ENCODE data around the gene C1D.

The C1D gene

GRCh38 chr2:68057658-68058396 lies 5.0 kb downstream of the C1D start:
- no peak overlapping the region for H3K9ac ChIP-seq (ENCODE audit: low read depth, low read length)
- no peaks in the 10 kb centered on the region for H3K27me3 ChIP-seq (ENCODE audit: control insufficient read depth, insufficient read depth, low read length)
- no peak overlapping the region for H3K27ac ChIP-seq (ENCODE audit: low read depth, low read length)
- peaks cover 4% of the 10 kb centered on the region; the same call in 1 of the 2 replicates for H3K4me1 ChIP-seq (ENCODE audit: control insufficient read depth, insufficient read depth, low read length)
- H3K36me3 ChIP-seq (ENCODE audit: control insufficient read depth, insufficient read depth, low read length) = no peaks in the 10 kb centered on the region
- no peak overlapping the region for H3K4me3 ChIP-seq (ENCODE audit: low read depth, low read length)
- no peaks in the 10 kb centered on the region for H3K9me3 ChIP-seq (ENCODE audit: control insufficient read depth, insufficient read depth, low read length)

GRCh38 chr2:68052717-68053422 lies 9.9 kb downstream of the C1D start:
- Histone ChIP-seq H3K9ac (ENCODE audit: low read depth, low read length) (no peak overlapping the region), H3K36me3 (ENCODE audit: control insufficient read depth, insufficient read depth, low read length) (no peaks in the 10 kb centered on the region), H3K4me3 (ENCODE audit: low read depth, low read length) (no peak overlapping the region), H3K27ac (ENCODE audit: low read depth, low read length) (no peak overlapping the region), H3K9me3 (ENCODE audit: control insufficient read depth, insufficient read depth, low read length) (no peaks in the 10 kb centered on the region), H3K4me1 (ENCODE audit: control insufficient read depth, insufficient read depth, low read length) (no peaks in the 10 kb centered on the region), H3K27me3 (ENCODE audit: control insufficient read depth, insufficient read depth, low read length) (no peaks in the 10 kb centered on the region)

- Histone ChIP-seq H3K27ac (ENCODE audit: low read depth, low read length) (no peak overlapping the region), H3K9me3 (ENCODE audit: control insufficient read depth, insufficient read depth, low read length) (no peaks in the 10 kb centered on the region), H3K9ac (ENCODE audit: low read depth, low read length) (no peak overlapping the region), H3K4me1 (ENCODE audit: control insufficient read depth, insufficient read depth, low read length) (no peaks in the 10 kb centered on the region), H3K27me3 (ENCODE audit: control insufficient read depth, insufficient read depth, low read length) (no peaks in the 10 kb centered on the region), H3K4me3 (ENCODE audit: low read depth, low read length) (no peak overlapping the region), H3K36me3 (ENCODE audit: control insufficient read depth, insufficient read depth, low read length) (peaks cover 7% of the 10 kb centered on the region)
Observed at GRCh38 chr2:68050353-68050752, 12.5 kb downstream of the C1D start.

- no peak overlapping the region for H3K4me3 ChIP-seq (ENCODE audit: low read depth, low read length)
- H3K36me3 ChIP-seq (ENCODE audit: control insufficient read depth, insufficient read depth, low read length) = peaks cover 16% of the 10 kb centered on the region
- no peak overlapping the region for H3K9ac ChIP-seq (ENCODE audit: low read depth, low read length)
- H3K9me3 ChIP-seq (ENCODE audit: control insufficient read depth, insufficient read depth, low read length) = no peaks in the 10 kb centered on the region
- H3K27me3 ChIP-seq (ENCODE audit: control insufficient read depth, insufficient read depth, low read length) = no peaks in the 10 kb centered on the region
- H3K27ac ChIP-seq (ENCODE audit: low read depth, low read length) = no peak overlapping the region
- H3K4me1 ChIP-seq (ENCODE audit: control insufficient read depth, insufficient read depth, low read length) = no peaks in the 10 kb centered on the region
Observed at GRCh38 chr2:68046642-68047240, 16.1 kb downstream of the C1D start.

GRCh38 chr2:68046224-68046623 lies 16.6 kb downstream of the C1D start:
- Histone ChIP-seq H3K36me3 (ENCODE audit: control insufficient read depth, insufficient read depth, low read length) (peaks cover 16% of the 10 kb centered on the region), H3K27ac (ENCODE audit: low read depth, low read length) (no peak overlapping the region), H3K27me3 (ENCODE audit: control insufficient read depth, insufficient read depth, low read length) (no peaks in the 10 kb centered on the region), H3K9me3 (ENCODE audit: control insufficient read depth, insufficient read depth, low read length) (no peaks in the 10 kb centered on the region), H3K4me1 (ENCODE audit: control insufficient read depth, insufficient read depth, low read length) (no peaks in the 10 kb centered on the region), H3K4me3 (ENCODE audit: low read depth, low read length) (no peak overlapping the region), H3K9ac (ENCODE audit: low read depth, low read length) (no peak overlapping the region)

GRCh38 chr2:68045342-68045741 lies 17.5 kb downstream of the C1D start:
- Histone ChIP-seq H3K9ac (ENCODE audit: low read depth, low read length) (no peak overlapping the region), H3K27me3 (ENCODE audit: control insufficient read depth, insufficient read depth, low read length) (no peaks in the 10 kb centered on the region), H3K36me3 (ENCODE audit: control insufficient read depth, insufficient read depth, low read length) (peaks cover 16% of the 10 kb centered on the region), H3K4me3 (ENCODE audit: low read depth, low read length) (no peak overlapping the region), H3K4me1 (ENCODE audit: control insufficient read depth, insufficient read depth, low read length) (no peaks in the 10 kb centered on the region), H3K27ac (ENCODE audit: low read depth, low read length) (no peak overlapping the region), H3K9me3 (ENCODE audit: control insufficient read depth, insufficient read depth, low read length) (no peaks in the 10 kb centered on the region)

- Histone ChIP-seq H3K36me3 (ENCODE audit: control insufficient read depth, insufficient read depth, low read length) (peaks cover 16% of the 10 kb centered on the region), H3K9me3 (ENCODE audit: control insufficient read depth, insufficient read depth, low read length) (no peaks in the 10 kb centered on the region), H3K4me3 (ENCODE audit: low read depth, low read length) (no peak overlapping the region), H3K27ac (ENCODE audit: low read depth, low read length) (no peak overlapping the region), H3K9ac (ENCODE audit: low read depth, low read length) (no peak overlapping the region), H3K27me3 (ENCODE audit: control insufficient read depth, insufficient read depth, low read length) (no peaks in the 10 kb centered on the region), H3K4me1 (ENCODE audit: control insufficient read depth, insufficient read depth, low read length) (no peaks in the 10 kb centered on the region)
Observed at GRCh38 chr2:68044099-68044498, 18.7 kb downstream of the C1D start.

GRCh38 chr2:68043695-68044094 lies 19.1 kb downstream of the C1D start:
- H3K9ac ChIP-seq (ENCODE audit: low read depth, low read length) = no peak overlapping the region
- H3K27me3 ChIP-seq (ENCODE audit: control insufficient read depth, insufficient read depth, low read length) = no peaks in the 10 kb centered on the region
- H3K27ac ChIP-seq (ENCODE audit: low read depth, low read length) = no peak overlapping the region
- no peak overlapping the region for H3K4me3 ChIP-seq (ENCODE audit: low read depth, low read length)
- peaks cover 16% of the 10 kb centered on the region for H3K36me3 ChIP-seq (ENCODE audit: control insufficient read depth, insufficient read depth, low read length)
- no peaks in the 10 kb centered on the region for H3K4me1 ChIP-seq (ENCODE audit: control insufficient read depth, insufficient read depth, low read length)
- no peaks in the 10 kb centered on the region for H3K9me3 ChIP-seq (ENCODE audit: control insufficient read depth, insufficient read depth, low read length)

- Histone ChIP-seq H3K4me3 (ENCODE audit: low read depth, low read length) (no peak overlapping the region), H3K27me3 (ENCODE audit: control insufficient read depth, insufficient read depth, low read length) (no peaks in the 10 kb centered on the region), H3K9ac (ENCODE audit: low read depth, low read length) (no peak overlapping the region), H3K36me3 (ENCODE audit: control insufficient read depth, insufficient read depth, low read length) (peaks cover 16% of the 10 kb centered on the region), H3K9me3 (ENCODE audit: control insufficient read depth, insufficient read depth, low read length) (no peaks in the 10 kb centered on the region), H3K4me1 (ENCODE audit: control insufficient read depth, insufficient read depth, low read length) (no peaks in the 10 kb centered on the region), H3K27ac (ENCODE audit: low read depth, low read length) (no peak overlapping the region)
Observed at GRCh38 chr2:68043032-68043431, 19.8 kb downstream of the C1D start.

GRCh38 chr2:68041704-68042245 lies 21.0 kb downstream of the C1D start:
- H3K27me3 ChIP-seq (ENCODE audit: control insufficient read depth, insufficient read depth, low read length) = no peaks in the 10 kb centered on the region
- peaks cover 16% of the 10 kb centered on the region for H3K36me3 ChIP-seq (ENCODE audit: control insufficient read depth, insufficient read depth, low read length)
- H3K4me1 ChIP-seq (ENCODE audit: control insufficient read depth, insufficient read depth, low read length) = no peaks in the 10 kb centered on the region
- no peaks in the 10 kb centered on the region for H3K9me3 ChIP-seq (ENCODE audit: control insufficient read depth, insufficient read depth, low read length)
- H3K4me3 ChIP-seq (ENCODE audit: low read depth, low read length) = no peak overlapping the region
- no peak overlapping the region for H3K27ac ChIP-seq (ENCODE audit: low read depth, low read length)
- no peak overlapping the region for H3K9ac ChIP-seq (ENCODE audit: low read depth, low read length)

GRCh38 chr2:68040078-68040477 lies 22.7 kb downstream of the C1D start:
- Histone ChIP-seq H3K27me3 (ENCODE audit: control insufficient read depth, insufficient read depth, low read length) (no peaks in the 10 kb centered on the region), H3K27ac (ENCODE audit: low read depth, low read length) (no peak overlapping the region), H3K4me1 (ENCODE audit: control insufficient read depth, insufficient read depth, low read length) (no peaks in the 10 kb centered on the region)

More at GRCh38 chr2:68040078-68040477, 22.7 kb downstream of the C1D start:
- Histone ChIP-seq H3K9me3 (ENCODE audit: control insufficient read depth, insufficient read depth, low read length) (no peaks in the 10 kb centered on the region), H3K9ac (ENCODE audit: low read depth, low read length) (no peak overlapping the region), H3K4me3 (ENCODE audit: low read depth, low read length) (no peak overlapping the region), H3K36me3 (ENCODE audit: control insufficient read depth, insufficient read depth, low read length) (peaks cover 6% of the 10 kb centered on the region)

Measured in HUES48 (cell line).